Measurements from ENCODE around the gene RTN4. TPM values are rescaled to one million over a fixed set of nuclear protein-coding genes. Genes with fewer than 3 reads are reported as not detected.
"Not testable (repeated sequence)": the region's sequence is repeated elsewhere in the genome, so short reads cannot be mapped to it uniquely, and the experiment has no call there.

RTN4 gene
- total RNA-seq, 4 donors from 2014 or later, result 234 to 395 (median 319) TPM

GRCh38 chr2:54995553-54995952, 54.7 kb downstream of the RTN4 start:
- Histone ChIP-seq H3K27ac (no peak overlapping the region), H3K4me3 (no peak overlapping the region), H3K27me3 (no peaks in the 10 kb centered on the region), H3K4me1 (peaks cover 72% of the 10 kb centered on the region), H3K36me3 (no peaks in the 10 kb centered on the region), H3K9me3 (no peaks in the 10 kb centered on the region)
- no peak for DNase-seq (ENCODE audit: low spot score in 2 of 2)
- TF ChIP-seq CTCF (IDR thresholded peaks at IDR 0.05) (no peak), EP300 (IDR thresholded peaks at IDR 0.05) (no peak), POLR2AphosphoS5 (IDR thresholded peaks at IDR 0.05) (no peak), POLR2A (IDR thresholded peaks at IDR 0.05) (no peak)
- WGBS, result 87% methylated on average over 3 of the region's 3 CpGs

- 95% methylated on average over 19 of the region's 19 CpGs for WGBS
- H3K27ac ChIP-seq; H3K27me3 ChIP-seq; DNase-seq (ENCODE audit: low spot score in 2 of 2); H3K4me3 ChIP-seq; H3K9me3 ChIP-seq; H3K36me3 ChIP-seq: not testable (repeated sequence)
- H3K4me1 ChIP-seq, result peaks cover 44% of the 10 kb centered on the region
These were observed 59.6 kb downstream of the RTN4 start for GRCh38 chr2:54990694-54991093.

GRCh38 chr2:54988612-54989011, 61.6 kb downstream of the RTN4 start:
- WGBS, result 75% methylated on average over 3 of the region's 3 CpGs
- TF ChIP-seq POLR2A (IDR thresholded peaks at IDR 0.05), result no peak
- no peak for TF ChIP-seq POLR2AphosphoS5 (IDR thresholded peaks at IDR 0.05)
- TF ChIP-seq EP300 (IDR thresholded peaks at IDR 0.05), result no peak
- TF ChIP-seq CTCF (IDR thresholded peaks at IDR 0.05), result no peak
- peaks cover 50% of the 10 kb centered on the region for H3K4me1 ChIP-seq
- no peak overlapping the region for H3K27ac ChIP-seq
- no peaks in the 10 kb centered on the region for H3K27me3 ChIP-seq
- H3K4me3 ChIP-seq, result no peak overlapping the region
- DNase-seq (ENCODE audit: low spot score in 2 of 2), result no peak
- no peaks in the 10 kb centered on the region for H3K9me3 ChIP-seq
- peaks cover 6% of the 10 kb centered on the region for H3K36me3 ChIP-seq

- Histone ChIP-seq H3K4me3 (no peak overlapping the region), H3K4me1 (peaks cover 53% of the 10 kb centered on the region), H3K27me3 (no peaks in the 10 kb centered on the region), H3K27ac (no peak overlapping the region), H3K9me3 (no peaks in the 10 kb centered on the region), H3K36me3 (peaks cover 18% of the 10 kb centered on the region)
- no peak for TF ChIP-seq POLR2A (IDR thresholded peaks at IDR 0.05)
- TF ChIP-seq EP300 (IDR thresholded peaks at IDR 0.05), result no peak
- no peak for TF ChIP-seq POLR2AphosphoS5 (IDR thresholded peaks at IDR 0.05)
- no peak for TF ChIP-seq CTCF (IDR thresholded peaks at IDR 0.05)
- WGBS, result 59% methylated on average over 3 of the region's 3 CpGs
- no peak for DNase-seq (ENCODE audit: low spot score in 2 of 2)
These were observed 64.0 kb downstream of the RTN4 start for GRCh38 chr2:54986264-54986663.

- Histone ChIP-seq H3K27me3 (no peaks in the 10 kb centered on the region), H3K9me3 (no peaks in the 10 kb centered on the region), H3K36me3 (peaks cover 24% of the 10 kb centered on the region), H3K4me3 (no peak overlapping the region), H3K4me1 (peaks cover 65% of the 10 kb centered on the region), H3K27ac (no peak overlapping the region)
- TF ChIP-seq EP300 (IDR thresholded peaks at IDR 0.05), result no peak
- TF ChIP-seq CTCF (IDR thresholded peaks at IDR 0.05), result no peak
- TF ChIP-seq POLR2AphosphoS5 (IDR thresholded peaks at IDR 0.05), result no peak
- TF ChIP-seq POLR2A (IDR thresholded peaks at IDR 0.05), result no peak
- DNase-seq (ENCODE audit: low spot score in 2 of 2), result no peak
These were observed 65.8 kb downstream of the RTN4 start for GRCh38 chr2:54984476-54984875.
